ENCODE results near the gene FGF8.

Gene FGF8

GRCh38 chr10:101781984-101782810, 6.3 kb upstream of the FGF8 start:
- FAIRE-seq = no peak

- no peak for FAIRE-seq
Measured at GRCh38 chr10:101781655-101781983, 5.7 kb upstream of the FGF8 start.

GRCh38 chr10:101780818-101781654, 5.1 kb upstream of the FGF8 start:
- FAIRE-seq = no peak

GRCh38 chr10:101780187-101780817, 4.4 kb upstream of the FGF8 start:
- no peak for FAIRE-seq

- FAIRE-seq = no peak
Measured at GRCh38 chr10:101779544-101780186, 3.8 kb upstream of the FGF8 start.

- FAIRE-seq = no peak
Measured at GRCh38 chr10:101778781-101779543, 3.0 kb upstream of the FGF8 start.

GRCh38 chr10:101778151-101778780, 2.4 kb upstream of the FGF8 start:
- FAIRE-seq = no peak

GRCh38 chr10:101777619-101778145, 1.8 kb upstream of the FGF8 start:
- FAIRE-seq = no peak

- no peak for FAIRE-seq
Measured at GRCh38 chr10:101776161-101776817, 375 bp upstream of the FGF8 start.

- FAIRE-seq = no peak
Measured at GRCh38 chr10:101774589-101775272, 1.2 kb downstream of the FGF8 start.

GRCh38 chr10:101773923-101774588, 1.9 kb downstream of the FGF8 start:
- FAIRE-seq = no peak

- FAIRE-seq = no peak
Measured at GRCh38 chr10:101772895-101773761, 2.8 kb downstream of the FGF8 start.

- no peak for FAIRE-seq
Measured at GRCh38 chr10:101772017-101772894, 3.7 kb downstream of the FGF8 start.

- FAIRE-seq = no peak
Measured at GRCh38 chr10:101771380-101771779, 4.5 kb downstream of the FGF8 start.

GRCh38 chr10:101770331-101771215, 5.3 kb downstream of the FGF8 start:
- no peak for FAIRE-seq

GRCh38 chr10:101769541-101770180, 6.3 kb downstream of the FGF8 start:
- no peak for FAIRE-seq
